OCI-LY1 (cell line): ENCODE results near the gene TEDC1.

Source experiments
- H2AFZ ChIP-seq: fragments of 200-600 bp; sonication (generic), shearing (Covaris generic); 2 replicates; pipeline ENCODE4 v1.6.0; 2014; ENCODE audit warnings: antibody characterized with exemption, mild to moderate bottlenecking, low read length
- H3F3A ChIP-seq: fragments of 200-600 bp; sonication (generic), shearing (Covaris generic); 2 replicates; pipeline ENCODE4 v1.6.0; 2014; ENCODE audit warnings: mild to moderate bottlenecking, antibody characterized with exemption, low read length, moderate library complexity; ENCODE audit not compliant: insufficient read depth
- H3K27ac ChIP-seq: fragments of 200-600 bp; sonication (generic); 2 replicates; pipeline ENCODE4 v1.5.1; 2014; ENCODE audit warnings: low read length, mixed run types, mild to moderate bottlenecking, low read depth; ENCODE audit not compliant: poor library complexity, severe bottlenecking
- H3K27me3 ChIP-seq: fragments of 200-600 bp; sonication (generic); 2 replicates; pipeline ENCODE4 v1.6.0; 2014; ENCODE audit warnings: antibody characterized with exemption, mild to moderate bottlenecking, low read length, moderate library complexity; ENCODE audit not compliant: insufficient read depth
- H3K36me3 ChIP-seq: fragments of 200-600 bp; sonication (generic); 2 replicates; pipeline ENCODE4 v1.6.1; 2014; ENCODE audit warnings: mild to moderate bottlenecking, antibody characterized with exemption, low read length, moderate library complexity, mixed read lengths; ENCODE audit not compliant: insufficient read depth
- H3K4me1 ChIP-seq: fragments of 200-600 bp; sonication (generic); 2 replicates; pipeline ENCODE4 v1.5.1; 2014; ENCODE audit warnings: mild to moderate bottlenecking, low read length, moderate library complexity; ENCODE audit not compliant: insufficient read depth, severe bottlenecking
- H3K4me2 ChIP-seq: fragments of 200-600 bp; sonication (generic), shearing (Covaris generic); 2 replicates; pipeline ENCODE4 v1.6.1; 2014; ENCODE audit warnings: low read length
- H3K4me3 ChIP-seq: fragments of 200-600 bp; sonication (generic); 2 replicates; pipeline ENCODE4 v1.5.1; 2014; ENCODE audit warnings: low read length, low read depth, mild to moderate bottlenecking, mixed read lengths; ENCODE audit not compliant: poor library complexity, severe bottlenecking
- H3K79me2 ChIP-seq: fragments of 200-600 bp; shearing (Covaris generic); 2 replicates; pipeline ENCODE4 v1.6.1; 2016; ENCODE audit warnings: mixed run types, low read length, mixed read lengths; ENCODE audit not compliant: insufficient read depth
- H3K9ac ChIP-seq: fragments of 200-600 bp; sonication (generic), shearing (Covaris generic); 2 replicates; pipeline ENCODE4 v1.6.1; 2014; ENCODE audit warnings: mild to moderate bottlenecking, low read length, mixed read lengths
- H3K9me2 ChIP-seq: fragments of 200-600 bp; sonication (generic), shearing (Covaris generic); 2 replicates; pipeline ENCODE4 v1.6.1; 2014; ENCODE audit warnings: low read depth, mild to moderate bottlenecking, low read length, mixed read lengths
- H3K9me3 ChIP-seq: fragments of 200-600 bp; shearing (Covaris generic); 2 replicates; pipeline ENCODE4 v1.6.1; 2014; ENCODE audit warnings: low read length, mixed read lengths
- H4K20me1 ChIP-seq: fragments of 200-600 bp; sonication (generic), shearing (Covaris generic); 2 replicates; pipeline ENCODE4 v1.6.0; 2016; ENCODE audit warnings: mild to moderate bottlenecking, low read length; ENCODE audit not compliant: insufficient read depth
- CTCF ChIP-seq: fragments of 200-600 bp; sonication (generic), shearing (Covaris generic); IDR thresholded peaks from 2 replicates; pipeline ENCODE4 v1.5.1; 2017; ENCODE audit warnings: mild to moderate bottlenecking, antibody characterized with exemption, low read length, moderate library complexity, mixed read lengths
- EZH2 ChIP-seq: fragments of 200-600 bp; sonication (generic), shearing (Covaris generic); IDR thresholded peaks from 2 replicates; pipeline ENCODE4 v1.8.0; 2017; ENCODE audit warnings: borderline replicate concordance, mixed run types, mild to moderate bottlenecking, antibody characterized with exemption, low read length, moderate library complexity, mixed read lengths

TEDC1 gene

GRCh38 chr14:105526776-105527380 lies 35.8 kb downstream of the TEDC1 start:
- H3K36me3 ChIP-seq: no peaks in the 10 kb centered on the region
- TF ChIP-seq EZH2 (no peak), CTCF (no peak)
- H3K79me2 ChIP-seq: no peaks in the 10 kb centered on the region
- H3K4me2 ChIP-seq: peak overlapping the region; percentile 95
- no peaks in the 10 kb centered on the region for H3K9me3 ChIP-seq
- peaks cover 32% of the 10 kb centered on the region for H3K4me1 ChIP-seq
- H3F3A ChIP-seq: peaks cover 3% of the 10 kb centered on the region; the same call in 1 of the 2 replicates
- H3K4me3 ChIP-seq: peak overlapping the region; percentile 68
- H3K27me3 ChIP-seq: no peaks in the 10 kb centered on the region; the same call in 1 of the 2 replicates
- peak overlapping the region; percentile 29; the same call in 1 of the 2 replicates for H3K9ac ChIP-seq
- no peaks in the 10 kb centered on the region for H4K20me1 ChIP-seq
- H2AFZ ChIP-seq: no peak overlapping the region
- H3K9me2 ChIP-seq: no peaks in the 10 kb centered on the region
- H3K27ac ChIP-seq: no peak overlapping the region

GRCh38 chr14:105527381-105527825 lies 36.4 kb downstream of the TEDC1 start:
- TF ChIP-seq EZH2: no peak
- no peak for TF ChIP-seq CTCF

GRCh38 chr14:105527826-105528585 lies 37.0 kb downstream of the TEDC1 start:
- H3K9me3 ChIP-seq: no peaks in the 10 kb centered on the region
- H3K27ac ChIP-seq: no peak overlapping the region
- peak overlapping the region; percentile 68 for H3K4me3 ChIP-seq

More at GRCh38 chr14:105527381-105527825, 36.4 kb downstream of the TEDC1 start:
- peak overlapping the region; percentile 68 for H3K4me3 ChIP-seq
- H3K79me2 ChIP-seq: no peaks in the 10 kb centered on the region
- H3F3A ChIP-seq: peaks cover 3% of the 10 kb centered on the region; the same call in 1 of the 2 replicates
- H3K4me2 ChIP-seq: peak overlapping the region; percentile 95
- H3K4me1 ChIP-seq: peaks cover 32% of the 10 kb centered on the region
- no peak overlapping the region for H2AFZ ChIP-seq
- H3K9ac ChIP-seq: peak overlapping the region; percentile 82; the same call in 1 of the 2 replicates
- H3K36me3 ChIP-seq: no peaks in the 10 kb centered on the region
- no peak overlapping the region for H3K27ac ChIP-seq
- no peaks in the 10 kb centered on the region for H3K9me2 ChIP-seq
- no peaks in the 10 kb centered on the region for H4K20me1 ChIP-seq
- H3K9me3 ChIP-seq: no peaks in the 10 kb centered on the region
- H3K27me3 ChIP-seq: no peaks in the 10 kb centered on the region; the same call in 1 of the 2 replicates

More at GRCh38 chr14:105527826-105528585, 37.0 kb downstream of the TEDC1 start:
- peaks cover 3% of the 10 kb centered on the region; the same call in 1 of the 2 replicates for H3F3A ChIP-seq
- no peaks in the 10 kb centered on the region for H3K79me2 ChIP-seq
- H3K4me1 ChIP-seq: peaks cover 32% of the 10 kb centered on the region
- peak overlapping the region; percentile 83; the same call in 1 of the 2 replicates for H2AFZ ChIP-seq
- H3K36me3 ChIP-seq: no peaks in the 10 kb centered on the region
- H3K9ac ChIP-seq: peak overlapping the region; percentile 82
- no peaks in the 10 kb centered on the region for H3K9me2 ChIP-seq
- no peaks in the 10 kb centered on the region for H4K20me1 ChIP-seq
- peak overlapping the region; percentile 95 for H3K4me2 ChIP-seq
- TF ChIP-seq CTCF: peak; percentile 91
- TF ChIP-seq EZH2: no peak
- H3K27me3 ChIP-seq: peaks cover under 1% of the 10 kb centered on the region; the same call in 1 of the 2 replicates
